HL-60 (cell line): ENCODE data around the gene ANKFN1.

Experiments used
- DNase-seq, 2 experiments: peaks; one replicate each; pipeline ENCODE4 v3.0.0-alpha.2; 2010 to 2020; ENCODE audit warnings: low read depth in 1 of 2, low spot score in 1 of 2
- H3K27ac ChIP-seq: fragments of 250-450 bp; sonication (Bioruptor Pico); replicated peaks from 2 replicates; pipeline ENCODE4 v1.5.1; 2020; ENCODE audit warnings: mild to moderate bottlenecking, moderate library complexity
- H3K27me3 ChIP-seq: fragments of 250-450 bp; sonication (Bioruptor Pico); 2 replicates; pipeline ENCODE4 v1.5.1; 2021; ENCODE audit warnings: mild to moderate bottlenecking, moderate library complexity; ENCODE audit not compliant: insufficient read depth, poor library complexity, severe bottlenecking
- H3K4me3 ChIP-seq: replicated peaks from 2 replicates; pipeline ENCODE4 v1.5.1; 2011; ENCODE audit warnings: mild to moderate bottlenecking, control low read depth, low read length; ENCODE audit not compliant: insufficient read depth
- CTCF ChIP-seq: IDR thresholded peaks from one replicate; pipeline ENCODE4 v1.5.1; 2011; ENCODE audit warnings: low read length, control low read depth, inconsistent platforms; ENCODE audit not compliant: insufficient read depth
- GABPA ChIP-seq: IDR thresholded peaks from 2 replicates; pipeline ENCODE4 v1.6.1; 2012; ENCODE audit warnings: low read depth
- POLR2AphosphoS5 ChIP-seq: IDR thresholded peaks from 2 replicates; pipeline ENCODE4 v1.6.1; 2012; ENCODE audit warnings: low read depth
- REST ChIP-seq: IDR thresholded peaks from 2 replicates; pipeline ENCODE4 v1.6.1; 2012; ENCODE audit warnings: low read depth; ENCODE audit not compliant: insufficient replicate concordance
- SPI1 ChIP-seq: IDR thresholded peaks from 2 replicates; pipeline ENCODE4 v1.6.1; 2012; ENCODE audit warnings: low read depth, mild to moderate bottlenecking, borderline replicate concordance

ANKFN1 gene

DNA sequence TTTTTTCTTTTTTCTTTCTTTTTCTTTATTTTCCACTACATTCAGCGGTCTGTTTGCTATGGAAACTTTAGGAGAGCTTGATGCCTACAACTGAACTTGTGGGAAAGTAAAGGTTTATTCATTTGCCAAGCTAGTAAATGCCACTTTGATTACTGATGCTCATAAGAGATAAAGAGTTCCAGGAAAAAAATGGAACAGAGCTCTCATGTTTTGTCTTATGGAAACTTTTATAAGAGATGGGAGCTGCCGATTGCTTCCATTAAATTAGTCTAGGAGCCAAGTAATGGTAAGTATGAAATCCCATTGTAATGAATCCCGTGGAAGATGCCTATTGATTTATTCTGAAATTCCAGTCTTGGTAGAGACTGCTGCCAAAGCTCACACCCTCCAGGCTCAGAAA is 7.1 kb downstream of the ANKFN1 start:
- TF ChIP-seq CTCF (no peak), POLR2AphosphoS5 (no peak)
- no peaks in the 10 kb centered on the region for H3K27me3 ChIP-seq
- no peak overlapping the region for H3K27ac ChIP-seq
- no peak overlapping the region for H3K4me3 ChIP-seq
- DNase-seq, result no peak

DNA sequence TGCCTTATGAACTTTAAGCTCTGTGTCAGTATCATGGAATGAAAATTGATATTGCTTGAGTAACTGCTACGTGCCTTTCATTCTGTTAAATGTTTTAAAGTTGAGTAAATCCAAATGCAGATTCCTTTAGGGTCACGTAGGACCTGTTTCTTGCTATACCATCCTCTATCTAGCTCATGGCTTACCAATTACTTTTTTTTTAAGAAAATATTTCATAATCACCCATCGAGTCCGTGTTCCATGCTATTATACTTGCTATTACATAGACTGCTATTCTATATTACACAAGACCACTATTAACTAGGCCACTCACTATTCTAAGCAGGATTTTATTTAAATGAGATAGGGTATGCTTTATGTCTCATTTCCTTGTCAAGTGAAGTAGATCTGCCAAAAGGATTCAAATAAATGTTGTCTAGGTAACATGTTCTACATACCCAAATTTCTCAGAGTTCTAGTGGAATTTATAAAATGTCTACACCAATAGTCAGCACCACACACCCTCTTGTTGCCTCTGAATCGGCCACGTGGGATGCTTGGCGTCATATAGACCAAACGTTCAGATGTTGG is 11.9 kb downstream of the ANKFN1 start:
- H3K27ac ChIP-seq, result no peak overlapping the region
- H3K27me3 ChIP-seq, result no peaks in the 10 kb centered on the region
- TF ChIP-seq SPI1 (no peak), GABPA (no peak), POLR2AphosphoS5 (no peak), CTCF (no peak), REST (no peak)
- no peak overlapping the region for H3K4me3 ChIP-seq
- DNase-seq, result no peak

GRCh38 chr17:56167491-56167890 is 14.2 kb downstream of the ANKFN1 start:
- H3K27me3 ChIP-seq, result no peaks in the 10 kb centered on the region
- no peak for DNase-seq
- no peak overlapping the region for H3K4me3 ChIP-seq
- TF ChIP-seq SPI1, result no peak
- TF ChIP-seq GABPA, result no peak
- TF ChIP-seq CTCF, result no peak
- no peak for TF ChIP-seq REST
- TF ChIP-seq POLR2AphosphoS5, result no peak
- H3K27ac ChIP-seq, result no peak overlapping the region

DNA sequence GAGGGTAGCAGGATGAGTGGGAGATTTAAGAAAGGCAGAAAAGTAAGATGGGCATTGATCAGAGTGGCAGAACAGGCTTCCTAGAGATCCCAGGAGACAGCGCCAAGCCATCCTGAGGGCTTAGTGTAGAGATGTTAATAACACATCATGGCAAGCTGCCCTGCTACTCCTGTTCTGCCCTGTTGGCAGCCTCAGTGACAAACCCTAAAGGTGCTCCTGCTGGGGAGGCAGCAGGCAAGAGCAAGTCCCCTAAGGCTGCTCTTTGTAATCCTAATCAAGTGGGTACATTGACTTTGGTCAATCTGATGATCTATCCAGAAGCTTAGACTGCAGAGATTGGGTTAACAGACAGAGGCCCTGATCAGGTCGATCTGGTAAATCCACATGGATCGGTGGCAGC is 16.3 kb downstream of the ANKFN1 start:
- H3K4me3 ChIP-seq, result no peak overlapping the region
- DNase-seq, result no peak
- no peaks in the 10 kb centered on the region for H3K27me3 ChIP-seq
- TF ChIP-seq CTCF, result no peak
- no peak for TF ChIP-seq REST
- TF ChIP-seq POLR2AphosphoS5, result no peak
- no peak for TF ChIP-seq SPI1
- TF ChIP-seq GABPA, result no peak
- H3K27ac ChIP-seq, result no peak overlapping the region
